GM12892 (cell line): ENCODE results near the gene RPL10.
"Not testable (repeated sequence)": the region's sequence is repeated elsewhere in the genome, so short reads cannot be mapped to it uniquely, and the experiment has no call there.

ENCODE experiments used
- DNase-seq: peaks from one replicate; pipeline ENCODE4 v3.0.0; 2011; ENCODE audit not compliant: insufficient read length
- FAIRE-seq: peaks from 2 replicates; lab custom pipeline; 2011; peaks lifted over from hg19 to GRCh38; lab: Jason Lieb, UNC
- POLR2A ChIP-seq: IDR thresholded peaks from 2 replicates; pipeline ENCODE4 v1.6.1; 2011; ENCODE audit warnings: low read depth, low read length, control low read depth
- POLR2AphosphoS5 ChIP-seq: IDR thresholded peaks from 2 replicates; pipeline ENCODE4 v1.6.1; 2011; ENCODE audit warnings: low read depth, low read length, control low read depth
- TAF1 ChIP-seq: IDR thresholded peaks from 2 replicates; pipeline ENCODE4 v1.6.1; 2011; ENCODE audit warnings: low read depth, mild to moderate bottlenecking, control low read depth, low read length, borderline replicate concordance

The RPL10 gene

GRCh38 chrX:154398668-154399526 is 720 bp downstream of the RPL10 start:
- DNase-seq (no peak), FAIRE-seq (no peak)
- TF ChIP-seq POLR2A (peak; percentile 30; the same call in 1 of the 2 replicates), TAF1 (0 out of 2 replicates have a peak, but pooled peaks have one; percentile 20), POLR2AphosphoS5 (peak; percentile 39; the same call in 1 of the 2 replicates)

DNA sequence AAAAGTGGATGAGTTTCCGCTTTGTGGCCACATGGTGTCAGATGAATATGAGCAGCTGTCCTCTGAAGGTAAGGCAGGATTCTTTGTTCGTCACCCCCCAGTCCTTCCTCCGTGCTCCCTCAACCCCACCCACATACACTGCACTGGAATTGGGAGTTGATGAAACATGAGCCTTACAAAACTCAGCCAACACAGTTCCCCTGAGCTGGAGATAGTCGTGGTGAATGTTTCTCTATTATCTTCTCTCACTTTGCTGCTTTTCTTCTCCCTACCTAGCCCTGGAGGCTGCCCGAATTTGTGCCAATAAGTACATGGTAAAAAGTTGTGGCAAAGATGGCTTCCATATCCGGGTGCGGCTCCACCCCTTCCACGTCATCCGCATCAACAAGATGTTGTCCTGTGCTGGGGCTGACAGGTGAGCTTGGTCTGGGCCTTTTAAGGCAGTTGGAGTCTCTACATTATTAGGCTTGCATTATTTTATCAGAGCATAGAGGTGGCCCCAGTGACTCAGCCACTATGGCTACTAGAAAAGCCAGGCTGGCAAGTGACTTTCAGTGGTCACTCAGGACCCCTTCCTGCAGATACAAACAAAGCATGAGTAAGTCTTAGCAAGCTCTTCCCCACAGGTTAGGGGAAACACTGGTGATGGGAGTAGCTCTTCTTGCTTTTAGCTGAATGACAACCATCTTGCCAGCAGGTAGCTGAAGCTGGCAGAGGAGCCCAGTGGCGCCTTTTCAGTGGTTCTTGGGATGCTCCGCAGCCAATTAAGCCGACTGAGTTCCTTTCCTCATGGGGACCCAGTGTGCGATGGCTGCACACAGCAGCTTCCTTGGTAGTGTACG is 1.6 kb downstream of the RPL10 start:
- TF ChIP-seq TAF1, result no peak
- no peak for TF ChIP-seq POLR2AphosphoS5
- TF ChIP-seq POLR2A, result no peak; the same call in 1 of the 2 replicates
- peak; percentile 51 for FAIRE-seq
- no peak for DNase-seq

GRCh38 chrX:154400369-154400817 is 2.2 kb downstream of the RPL10 start:
- FAIRE-seq, result peak; percentile 71
- DNase-seq, result not testable (repeated sequence)

- TF ChIP-seq POLR2AphosphoS5 (peak; percentile 96), POLR2A (peak; percentile 96), TAF1 (0 out of 2 replicates have a peak, but pooled peaks have one; percentile 38)
- FAIRE-seq (peak; percentile 57), DNase-seq (no peak)
Measured at GRCh38 chrX:154401045-154401799, 3.0 kb downstream of the RPL10 start.

DNA sequence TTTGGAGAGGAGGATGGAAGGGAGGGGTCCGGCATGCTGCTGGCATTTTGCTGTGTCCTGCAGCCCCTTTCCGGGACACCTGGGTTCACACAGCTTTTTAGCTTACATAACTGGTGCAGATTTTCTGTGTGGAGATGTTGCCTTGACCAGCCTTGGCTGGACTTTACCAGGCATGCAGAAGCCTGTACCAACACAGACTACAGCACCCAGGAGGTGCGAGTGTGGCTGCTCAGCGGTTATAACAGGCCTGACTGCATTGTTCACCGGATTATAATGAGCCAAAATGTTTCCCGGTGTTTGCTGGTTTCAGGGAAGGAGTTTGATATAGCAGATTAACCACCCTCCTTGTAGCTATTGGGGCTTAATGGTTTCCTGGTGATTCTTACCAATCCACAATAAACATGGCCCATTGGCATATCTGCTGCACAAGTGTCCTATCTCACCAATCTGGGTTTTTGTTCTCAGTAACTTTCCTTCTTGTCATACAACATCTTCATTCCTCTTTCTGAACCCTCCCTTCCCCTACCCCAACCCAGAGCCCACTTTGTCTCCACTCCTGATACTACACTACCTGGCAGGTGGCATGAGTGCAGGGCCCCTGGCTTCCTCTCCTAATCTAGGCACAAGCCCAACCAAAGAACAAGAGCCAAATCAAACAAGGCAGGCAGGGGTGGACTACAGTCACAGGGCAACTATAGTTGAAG is 3.9 kb downstream of the RPL10 start:
- DNase-seq, result no peak
- no peak for FAIRE-seq

GRCh38 chrX:154402622-154403127 is 4.5 kb downstream of the RPL10 start:
- DNase-seq, result no peak
- no peak for TF ChIP-seq POLR2A
- no peak for TF ChIP-seq POLR2AphosphoS5
- no peak for TF ChIP-seq TAF1
- FAIRE-seq, result no peak

More for the DNA sequence above, 3.9 kb downstream of the RPL10 start:
- TF ChIP-seq POLR2A (no peak), TAF1 (no peak), POLR2AphosphoS5 (no peak)

GRCh38 chrX:154403192-154403591 is 5.0 kb downstream of the RPL10 start:
- FAIRE-seq (no peak), DNase-seq (no peak)
- no peak for TF ChIP-seq TAF1

- FAIRE-seq (no peak), DNase-seq (no peak)
- TF ChIP-seq TAF1 (no peak), POLR2A (no peak), POLR2AphosphoS5 (no peak)
Measured at GRCh38 chrX:154403858-154404257, 5.7 kb downstream of the RPL10 start.

GRCh38 chrX:154404625-154405192 is 6.5 kb downstream of the RPL10 start:
- TF ChIP-seq TAF1 (no peak), POLR2A (no peak), POLR2AphosphoS5 (no peak)
- FAIRE-seq (no peak), DNase-seq (no peak)

- FAIRE-seq (peak; percentile 53), DNase-seq (no peak)
- no peak for TF ChIP-seq POLR2AphosphoS5
- no peak for TF ChIP-seq POLR2A
- no peak for TF ChIP-seq TAF1
Measured at GRCh38 chrX:154408659-154409221, 10.6 kb downstream of the RPL10 start.
